HepG2 (cell line): ENCODE results near the gene LASP1. TPM values are rescaled to one million over a fixed set of nuclear protein-coding genes. Genes with fewer than 3 reads are reported as not detected.
A peak's percentile ranks its signal among the peaks of the same experiment; 100 is the strongest.

Experiments used
- CBFB ChIP-seq: sonication (generic); formaldehyde crosslinking; IDR thresholded peaks from 2 replicates; pipeline ENCODE4 v1.4.0; 2020; ENCODE audit warnings: missing genetic modification reagents
- DR1 ChIP-seq: sonication (generic); formaldehyde crosslinking; IDR thresholded peaks from 2 replicates; pipeline ENCODE4 v1.8.0; 2021; ENCODE audit warnings: mild to moderate bottlenecking, missing genetic modification reagents, inconsistent platforms
- EEA1 ChIP-seq: sonication (generic); formaldehyde crosslinking; IDR thresholded peaks from 2 replicates; pipeline ENCODE4 v1.5.1; 2020; ENCODE audit warnings: mild to moderate bottlenecking, missing genetic modification reagents, borderline replicate concordance
- ETV5 ChIP-seq: IDR thresholded peaks from 2 replicates; pipeline ENCODE4 v1.6.1; 2018; ENCODE audit warnings: missing biosample characterization, missing genetic modification reagents, inconsistent platforms, borderline replicate concordance
- FOXO1 ChIP-seq: sonication (generic); formaldehyde crosslinking; IDR thresholded peaks from 2 replicates; pipeline ENCODE4 v1.4.0; 2020; ENCODE audit warnings: missing genetic modification reagents
- MATR3 ChIP-seq: sonication (generic); formaldehyde crosslinking; IDR thresholded peaks from 2 replicates; pipeline ENCODE4 v1.4.0; 2020; ENCODE audit warnings: missing genetic modification reagents
- PHF8 ChIP-seq: sonication (generic); formaldehyde crosslinking; IDR thresholded peaks from 2 replicates; pipeline ENCODE4 v1.5.0; 2020; ENCODE audit warnings: missing genetic modification reagents
- PRMT3 ChIP-seq: sonication (generic); formaldehyde crosslinking; IDR thresholded peaks from 2 replicates; pipeline ENCODE4 v1.8.1; 2022; ENCODE audit warnings: low read depth, mild to moderate bottlenecking, moderate library complexity, missing genetic modification reagents, borderline replicate concordance
- TCF7 ChIP-seq: sonication (generic); IDR thresholded peaks from 2 replicates; pipeline ENCODE4 v1.6.1; 2016; ENCODE audit warnings: antibody characterized with exemption, low read depth
- XBP1 ChIP-seq: sonication (generic); formaldehyde crosslinking; IDR thresholded peaks from 2 replicates; pipeline ENCODE4 v1.5.0; 2020; ENCODE audit warnings: missing genetic modification reagents
- ZBTB1 ChIP-seq: sonication (generic); formaldehyde crosslinking; IDR thresholded peaks from 2 replicates; pipeline ENCODE4 v1.4.0; 2020; ENCODE audit warnings: missing genetic modification reagents, borderline replicate concordance
- ZBTB7B ChIP-seq: sonication (generic); formaldehyde crosslinking; IDR thresholded peaks from 2 replicates; pipeline ENCODE4 v1.4.0; 2020; ENCODE audit warnings: missing genetic modification reagents
- ZFAT ChIP-seq: sonication (generic); formaldehyde crosslinking; conservative IDR thresholded peaks from 2 replicates; pipeline ENCODE4 v1.8.1; 2023; ENCODE audit warnings: missing genetic modification reagents, inconsistent platforms
- ZFX ChIP-seq: sonication (generic); formaldehyde crosslinking; IDR thresholded peaks from 2 replicates; pipeline ENCODE4 v1.4.0; 2020; ENCODE audit warnings: mild to moderate bottlenecking, low read depth, missing genetic modification reagents, moderate library complexity
- ZNF24 ChIP-seq: fragments of 450-650 bp; IDR thresholded peaks from 2 replicates; pipeline ENCODE4 v1.6.1; 2017; ENCODE audit warnings: antibody characterized with exemption, mild to moderate bottlenecking
- ZNF263 ChIP-seq: sonication (generic); formaldehyde crosslinking; IDR thresholded peaks from 2 replicates; pipeline ENCODE4 v1.4.0; 2020; ENCODE audit warnings: missing genetic modification reagents
- ZNF343 ChIP-seq: sonication (generic); formaldehyde crosslinking; IDR thresholded peaks from 2 replicates; pipeline ENCODE4 v1.4.0; 2020; ENCODE audit warnings: mild to moderate bottlenecking, missing genetic modification reagents
- ZNF530 ChIP-seq: sonication (generic); formaldehyde crosslinking; IDR thresholded peaks from 2 replicates; pipeline ENCODE4 v1.5.0; 2020; ENCODE audit warnings: low read depth, mild to moderate bottlenecking, missing genetic modification reagents
- ZNF883 ChIP-seq: sonication (generic); formaldehyde crosslinking; IDR thresholded peaks from 2 replicates; pipeline ENCODE4 v1.5.1; 2020; ENCODE audit warnings: mild to moderate bottlenecking, missing genetic modification reagents; ENCODE audit errors: not compliant biosample characterization
- ZSCAN25 ChIP-seq: sonication (generic); formaldehyde crosslinking; IDR thresholded peaks from 2 replicates; pipeline ENCODE4 v1.8.0; 2022; ENCODE audit warnings: mild to moderate bottlenecking, missing genetic modification reagents
- polyA plus RNA-seq, 8 experiments: library from polyadenylated mRNA; depleted of rRNA in 3 of 8; stranded (reverse) in 7 of 8; unstranded in 1 of 8; fragments of >200 nt; fragmentation: Illumina TruSeq in 4 of 8; extraction: Trizol in 4 of 8; gene quantifications; 2 replicates each; pipeline versions ENCODE4 v1.2.1 to v1.2.3, GENCODE V29; 2011 to 2016; ENCODE audit warnings: low read depth in 4 of 8, missing spikeins in 1 of 8, mixed read lengths in 1 of 8; ENCODE audit not compliant: insufficient read depth in 1 of 8
- total RNA-seq, 5 experiments: library from RNA; depleted of rRNA; stranded (reverse); fragments of >200 nt; fragmentation: Illumina TruSeq; extraction: Trizol; gene quantifications; 2 replicates each; pipeline ENCODE4 v1.2.3, GENCODE V29; 2016; ENCODE audit warnings: low read depth in 1 of 5
- TF ChIP-seq, protein P1 (sequence below): sonication (generic); formaldehyde crosslinking; IDR thresholded peaks from 2 replicates; pipeline ENCODE4 v1.5.1; 2020; ENCODE audit warnings: missing genetic modification reagents, mild to moderate bottlenecking, borderline replicate concordance
- TF ChIP-seq, protein P2 (sequence below): sonication (generic); formaldehyde crosslinking; IDR thresholded peaks from 2 replicates; pipeline ENCODE4 v1.4.0; 2020; ENCODE audit warnings: missing genetic modification reagents
- TF ChIP-seq, protein P3 (sequence below): sonication (generic); formaldehyde crosslinking; IDR thresholded peaks from 2 replicates; pipeline ENCODE4 v1.4.0; 2020; ENCODE audit warnings: missing genetic modification reagents
- TF ChIP-seq, protein P4 (sequence below): sonication (generic); formaldehyde crosslinking; IDR thresholded peaks from 2 replicates; pipeline ENCODE4 v1.5.0; 2020; ENCODE audit warnings: mild to moderate bottlenecking, missing genetic modification reagents

LASP1 gene
- total and polyA plus RNA-seq, 2 of the 13 experiments (the other 11 are each of a cell fraction or from before 2014, with no cell fraction given): 70.1 to 97.0 TPM

DNA sequence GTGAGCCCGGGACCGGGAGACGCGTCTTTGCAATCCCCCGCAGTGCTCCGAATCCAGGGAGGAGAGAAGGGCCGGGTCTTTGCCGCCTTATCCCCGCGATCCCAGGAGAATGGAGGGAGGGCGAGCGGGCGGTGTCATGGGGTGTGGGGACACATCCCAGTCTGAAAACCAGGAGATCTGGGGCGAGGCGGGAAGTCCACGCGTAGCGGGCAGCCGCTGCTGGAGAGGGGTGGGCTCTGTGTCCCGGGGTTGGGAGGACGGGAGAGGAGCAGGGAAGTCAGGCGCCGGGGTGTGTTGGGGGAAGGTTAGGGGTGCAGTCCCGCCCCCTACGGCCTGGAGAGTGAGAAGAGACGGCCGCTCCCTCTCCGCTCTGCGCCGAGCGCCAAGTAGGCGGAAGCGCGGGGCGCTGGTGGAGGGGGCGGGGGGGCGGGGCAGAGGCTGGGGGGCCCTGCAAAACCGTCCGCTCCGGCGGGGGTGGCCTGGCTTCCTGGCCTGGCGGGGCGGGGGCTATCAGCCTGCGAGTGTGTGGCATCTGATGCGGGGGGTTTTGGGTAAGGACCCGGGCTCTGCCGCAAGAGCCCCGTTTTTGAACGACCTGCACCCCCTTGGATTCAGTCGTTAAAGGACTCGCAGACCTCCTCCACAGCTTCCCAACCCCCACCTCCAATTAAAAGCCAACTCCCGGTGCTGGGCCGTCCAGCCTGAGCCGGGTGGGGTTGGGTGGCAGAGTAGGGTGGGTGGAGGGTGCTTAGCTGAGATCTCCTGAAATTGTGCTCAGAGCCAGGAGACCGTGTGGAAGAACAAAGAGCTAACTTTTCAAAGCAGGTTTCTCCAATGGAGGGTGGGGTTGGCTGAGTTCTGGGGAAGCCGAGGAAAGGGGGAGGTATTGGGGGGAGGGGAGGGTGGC, 654 bp downstream of the LASP1 start (continued):
- TF ChIP-seq, protein P1, sequence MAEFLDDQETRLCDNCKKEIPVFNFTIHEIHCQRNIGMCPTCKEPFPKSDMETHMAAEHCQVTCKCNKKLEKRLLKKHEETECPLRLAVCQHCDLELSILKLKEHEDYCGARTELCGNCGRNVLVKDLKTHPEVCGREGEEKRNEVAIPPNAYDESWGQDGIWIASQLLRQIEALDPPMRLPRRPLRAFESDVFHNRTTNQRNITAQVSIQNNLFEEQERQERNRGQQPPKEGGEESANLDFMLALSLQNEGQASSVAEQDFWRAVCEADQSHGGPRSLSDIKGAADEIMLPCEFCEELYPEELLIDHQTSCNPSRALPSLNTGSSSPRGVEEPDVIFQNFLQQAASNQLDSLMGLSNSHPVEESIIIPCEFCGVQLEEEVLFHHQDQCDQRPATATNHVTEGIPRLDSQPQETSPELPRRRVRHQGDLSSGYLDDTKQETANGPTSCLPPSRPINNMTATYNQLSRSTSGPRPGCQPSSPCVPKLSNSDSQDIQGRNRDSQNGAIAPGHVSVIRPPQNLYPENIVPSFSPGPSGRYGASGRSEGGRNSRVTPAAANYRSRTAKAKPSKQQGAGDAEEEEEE (CRISPR knock-in tag): no peak
- no peak for TF ChIP-seq MATR3
- TF ChIP-seq FOXO1 (CRISPR knock-in tag): no peak
- TF ChIP-seq ZBTB1 (CRISPR knock-in tag): no peak
- TF ChIP-seq ZNF883 (CRISPR knock-in tag): peak; percentile 14
- TF ChIP-seq CBFB (CRISPR knock-in tag): no peak
- TF ChIP-seq, protein P2, sequence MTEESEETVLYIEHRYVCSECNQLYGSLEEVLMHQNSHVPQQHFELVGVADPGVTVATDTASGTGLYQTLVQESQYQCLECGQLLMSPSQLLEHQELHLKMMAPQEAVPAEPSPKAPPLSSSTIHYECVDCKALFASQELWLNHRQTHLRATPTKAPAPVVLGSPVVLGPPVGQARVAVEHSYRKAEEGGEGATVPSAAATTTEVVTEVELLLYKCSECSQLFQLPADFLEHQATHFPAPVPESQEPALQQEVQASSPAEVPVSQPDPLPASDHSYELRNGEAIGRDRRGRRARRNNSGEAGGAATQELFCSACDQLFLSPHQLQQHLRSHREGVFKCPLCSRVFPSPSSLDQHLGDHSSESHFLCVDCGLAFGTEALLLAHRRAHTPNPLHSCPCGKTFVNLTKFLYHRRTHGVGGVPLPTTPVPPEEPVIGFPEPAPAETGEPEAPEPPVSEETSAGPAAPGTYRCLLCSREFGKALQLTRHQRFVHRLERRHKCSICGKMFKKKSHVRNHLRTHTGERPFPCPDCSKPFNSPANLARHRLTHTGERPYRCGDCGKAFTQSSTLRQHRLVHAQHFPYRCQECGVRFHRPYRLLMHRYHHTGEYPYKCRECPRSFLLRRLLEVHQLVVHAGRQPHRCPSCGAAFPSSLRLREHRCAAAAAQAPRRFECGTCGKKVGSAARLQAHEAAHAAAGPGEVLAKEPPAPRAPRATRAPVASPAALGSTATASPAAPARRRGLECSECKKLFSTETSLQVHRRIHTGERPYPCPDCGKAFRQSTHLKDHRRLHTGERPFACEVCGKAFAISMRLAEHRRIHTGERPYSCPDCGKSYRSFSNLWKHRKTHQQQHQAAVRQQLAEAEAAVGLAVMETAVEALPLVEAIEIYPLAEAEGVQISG (CRISPR knock-in tag): no peak
- TF ChIP-seq TCF7: no peak
- TF ChIP-seq PRMT3: no peak
- TF ChIP-seq EEA1 (CRISPR knock-in tag): no peak
- TF ChIP-seq ZNF263 (CRISPR knock-in tag): no peak
- TF ChIP-seq, protein P3, sequence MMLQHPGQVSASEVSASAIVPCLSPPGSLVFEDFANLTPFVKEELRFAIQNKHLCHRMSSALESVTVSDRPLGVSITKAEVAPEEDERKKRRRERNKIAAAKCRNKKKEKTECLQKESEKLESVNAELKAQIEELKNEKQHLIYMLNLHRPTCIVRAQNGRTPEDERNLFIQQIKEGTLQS (CRISPR knock-in tag): no peak; the same call in 1 of the 2 replicates
- TF ChIP-seq ZSCAN25 (CRISPR knock-in tag): no peak
- no peak; the same call in 1 of the 2 replicates for TF ChIP-seq DR1 (CRISPR knock-in tag)
- no peak; the same call in none of the 2 replicates for TF ChIP-seq ZFX (CRISPR knock-in tag)
- TF ChIP-seq ZNF343: no peak
- TF ChIP-seq XBP1: no peak
- TF ChIP-seq ZNF530 (CRISPR knock-in tag): no peak
- TF ChIP-seq ZFAT (CRISPR knock-in tag): no peak
- TF ChIP-seq ETV5 (CRISPR knock-in tag): peak; percentile 10; the same call in 1 of the 2 replicates
- TF ChIP-seq ZBTB7B: no peak
- TF ChIP-seq, protein P4, sequence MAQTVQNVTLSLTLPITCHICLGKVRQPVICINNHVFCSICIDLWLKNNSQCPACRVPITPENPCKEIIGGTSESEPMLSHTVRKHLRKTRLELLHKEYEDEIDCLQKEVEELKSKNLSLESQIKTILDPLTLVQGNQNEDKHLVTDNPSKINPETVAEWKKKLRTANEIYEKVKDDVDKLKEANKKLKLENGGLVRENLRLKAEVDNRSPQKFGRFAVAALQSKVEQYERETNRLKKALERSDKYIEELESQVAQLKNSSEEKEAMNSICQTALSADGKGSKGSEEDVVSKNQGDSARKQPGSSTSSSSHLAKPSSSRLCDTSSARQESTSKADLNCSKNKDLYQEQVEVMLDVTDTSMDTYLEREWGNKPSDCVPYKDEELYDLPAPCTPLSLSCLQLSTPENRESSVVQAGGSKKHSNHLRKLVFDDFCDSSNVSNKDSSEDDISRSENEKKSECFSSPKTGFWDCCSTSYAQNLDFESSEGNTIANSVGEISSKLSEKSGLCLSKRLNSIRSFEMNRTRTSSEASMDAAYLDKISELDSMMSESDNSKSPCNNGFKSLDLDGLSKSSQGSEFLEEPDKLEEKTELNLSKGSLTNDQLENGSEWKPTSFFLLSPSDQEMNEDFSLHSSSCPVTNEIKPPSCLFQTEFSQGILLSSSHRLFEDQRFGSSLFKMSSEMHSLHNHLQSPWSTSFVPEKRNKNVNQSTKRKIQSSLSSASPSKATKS: no peak
- TF ChIP-seq PHF8 (CRISPR knock-in tag): peak; percentile 51
- no peak for TF ChIP-seq ZNF24
